BLaER1 (cell line): ENCODE measurements around the gene HBG2.
"Not testable (repeated sequence)": the region's sequence is repeated elsewhere in the genome, so short reads cannot be mapped to it uniquely, and the experiment has no call there.

Experiments used
- H3K27ac ChIP-seq: shearing (Covaris generic); formaldehyde crosslinking; 2 replicates; pipeline ENCODE4 v1.8.1; 2022
- H3K27me3 ChIP-seq: shearing (Covaris generic); formaldehyde crosslinking; 2 replicates; pipeline ENCODE4 v1.8.1; 2022
- H3K36me3 ChIP-seq: shearing (Covaris generic); formaldehyde crosslinking; 2 replicates; pipeline ENCODE4 v1.8.1; 2022
- H3K4me1 ChIP-seq: shearing (Covaris generic); formaldehyde crosslinking; 2 replicates; pipeline ENCODE4 v1.8.1; 2022
- H3K4me2 ChIP-seq: shearing (Covaris generic); formaldehyde crosslinking; 2 replicates; pipeline ENCODE4 v1.8.1; 2022
- H3K4me3 ChIP-seq: shearing (Covaris generic); formaldehyde crosslinking; 2 replicates; pipeline ENCODE4 v1.8.1; 2022
- H3K9ac ChIP-seq: shearing (Covaris generic); formaldehyde crosslinking; 2 replicates; pipeline ENCODE4 v1.8.1; 2022
- H3K9me3 ChIP-seq: shearing (Covaris generic); formaldehyde crosslinking; 2 replicates; pipeline ENCODE4 v1.8.1; 2022
- H4K20me1 ChIP-seq: shearing (Covaris generic); formaldehyde crosslinking; 2 replicates; pipeline ENCODE4 v1.8.1; 2022
- Cebpa-rat ChIP-seq: shearing (Covaris generic); IDR thresholded peaks from 2 replicates; pipeline ENCODE4 v1.8.1; 2022

HBG2 gene

DNA sequence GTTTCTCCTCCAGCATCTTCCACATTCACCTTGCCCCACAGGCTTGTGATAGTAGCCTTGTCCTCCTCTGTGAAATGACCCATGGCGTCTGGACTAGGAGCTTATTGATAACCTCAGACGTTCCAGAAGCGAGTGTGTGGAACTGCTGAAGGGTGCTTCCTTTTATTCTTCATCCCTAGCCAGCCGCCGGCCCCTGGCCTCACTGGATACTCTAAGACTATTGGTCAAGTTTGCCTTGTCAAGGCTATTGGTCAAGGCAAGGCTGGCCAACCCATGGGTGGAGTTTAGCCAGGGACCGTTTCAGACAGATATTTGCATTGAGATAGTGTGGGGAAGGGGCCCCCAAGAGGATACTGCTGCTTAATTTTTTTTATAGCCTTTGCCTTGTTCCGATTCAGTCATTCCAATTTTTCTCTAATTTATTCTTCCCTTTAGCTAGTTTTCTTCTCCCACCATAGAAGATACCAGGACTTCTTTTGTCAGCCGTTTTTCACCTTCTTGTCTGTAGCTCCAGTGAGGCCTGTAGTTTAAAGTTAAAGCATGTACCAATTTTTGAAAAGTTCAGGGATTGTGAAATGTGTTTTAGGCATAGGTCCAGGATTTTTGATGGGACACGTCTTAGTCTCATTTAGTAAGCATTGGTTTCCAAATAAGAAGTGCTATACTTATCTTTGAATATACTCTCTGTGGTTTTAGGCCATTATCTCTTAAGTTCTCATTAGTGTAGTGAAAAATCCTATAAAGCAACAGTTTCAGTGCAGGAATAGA, at the start of gene HBG2:
Gene HBG2 (minus strand): TSS at position 136 of the 768 bp plus-strand sequence. CDS start 53 bp downstream, at position 83.
- not testable (repeated sequence) for H3K9ac ChIP-seq, H3K27me3 ChIP-seq, H3K9me3 ChIP-seq, H3K4me1 ChIP-seq, H3K27ac ChIP-seq, H4K20me1 ChIP-seq, H3K4me2 ChIP-seq, H3K36me3 ChIP-seq, H3K4me3 ChIP-seq

DNA sequence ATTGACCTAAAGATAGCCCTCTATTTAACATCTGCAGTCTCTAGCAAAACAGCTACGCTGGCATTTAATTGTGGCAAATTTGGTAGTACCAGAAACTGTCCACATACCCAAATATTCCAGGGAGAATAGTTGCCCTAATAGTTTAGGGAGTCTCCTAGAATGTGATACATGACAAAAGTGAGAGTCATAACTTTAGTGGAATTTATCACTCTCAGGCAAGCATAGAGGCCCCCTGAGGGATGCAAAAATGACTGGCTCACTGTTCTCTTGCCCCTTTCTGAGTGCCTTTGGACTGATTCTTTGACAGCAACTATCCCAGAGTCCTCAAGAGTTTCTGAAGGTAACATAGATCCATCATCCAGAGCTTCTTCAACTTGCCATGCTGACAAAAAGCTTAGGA, 49.5 kb upstream of the HBG2 start:
- Histone ChIP-seq H3K27ac (no peak overlapping the region), H3K4me1 (no peaks in the 10 kb centered on the region), H3K27me3 (no peaks in the 10 kb centered on the region), H3K9ac (no peak overlapping the region), H3K9me3 (no peaks in the 10 kb centered on the region), H3K36me3 (no peaks in the 10 kb centered on the region), H3K4me3 (no peak overlapping the region), H4K20me1 (no peaks in the 10 kb centered on the region), H3K4me2 (no peak overlapping the region)
- TF ChIP-seq Cebpa-rat, result no peak

DNA sequence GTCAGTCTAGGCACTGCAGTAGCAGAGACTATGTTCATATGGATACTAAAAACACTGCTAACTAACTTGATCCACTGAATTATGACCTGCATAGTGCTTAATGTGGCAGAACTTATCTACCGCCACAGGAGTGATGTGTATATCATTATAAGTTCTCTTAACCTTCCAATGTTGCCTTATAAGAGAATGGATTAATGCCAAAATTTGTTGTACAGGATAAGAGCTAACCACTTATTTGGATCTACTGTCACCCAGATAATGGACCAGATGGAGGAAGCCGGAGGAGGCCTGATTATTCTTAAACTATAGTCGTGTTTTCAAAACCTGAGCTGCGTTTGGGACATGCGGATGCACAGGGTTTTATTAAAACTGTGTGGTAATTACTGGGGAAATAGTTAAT, 49.0 kb upstream of the HBG2 start:
- no peak for TF ChIP-seq Cebpa-rat
- no peak overlapping the region for H3K4me3 ChIP-seq
- H4K20me1 ChIP-seq, result no peaks in the 10 kb centered on the region
- H3K27ac ChIP-seq, result no peak overlapping the region
- no peaks in the 10 kb centered on the region for H3K27me3 ChIP-seq
- H3K9ac ChIP-seq, result no peak overlapping the region
- no peak overlapping the region for H3K4me2 ChIP-seq
- H3K4me1 ChIP-seq, result no peaks in the 10 kb centered on the region
- H3K9me3 ChIP-seq, result no peaks in the 10 kb centered on the region
- H3K36me3 ChIP-seq, result no peaks in the 10 kb centered on the region

DNA sequence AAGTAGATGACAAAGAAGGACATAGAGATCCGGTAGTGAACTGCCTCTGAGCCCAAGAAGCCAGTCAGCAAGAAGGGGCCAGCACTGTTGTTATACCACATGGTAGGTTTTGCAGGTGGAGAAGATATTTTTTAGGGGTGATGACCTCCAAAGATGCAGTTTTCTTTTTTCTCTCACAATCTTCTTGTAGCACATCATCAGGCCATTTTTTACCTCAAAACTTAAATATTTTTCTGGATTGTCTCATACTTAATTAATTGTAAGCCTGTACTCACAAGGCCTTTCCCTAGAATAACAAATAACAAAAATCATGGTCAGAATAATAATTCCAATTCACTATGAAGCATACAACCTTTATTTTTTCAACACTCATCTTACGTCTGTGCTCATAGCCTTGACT, 47.3 kb upstream of the HBG2 start, which contains the start of gene OR51B4:
Gene OR51B4 (minus strand): TSS at position 101 of the 400 bp plus-strand sequence. CDS start 0 bp downstream, at position 101.
- Histone ChIP-seq H3K4me3 (no peak within 1 kb of the TSS), H3K4me2 (no peak within 1 kb of the TSS), H3K27ac (no peak within 1 kb of the TSS), H3K4me1 (no peaks in the 10 kb centered on the region), H3K36me3 (no peaks in the 10 kb centered on the region), H3K9ac (no peak within 1 kb of the TSS), H4K20me1 (no peaks in the 10 kb centered on the region), H3K9me3 (no peaks in the 10 kb centered on the region), H3K27me3 (no peaks in the 10 kb centered on the region)
- no peak for TF ChIP-seq Cebpa-rat

DNA sequence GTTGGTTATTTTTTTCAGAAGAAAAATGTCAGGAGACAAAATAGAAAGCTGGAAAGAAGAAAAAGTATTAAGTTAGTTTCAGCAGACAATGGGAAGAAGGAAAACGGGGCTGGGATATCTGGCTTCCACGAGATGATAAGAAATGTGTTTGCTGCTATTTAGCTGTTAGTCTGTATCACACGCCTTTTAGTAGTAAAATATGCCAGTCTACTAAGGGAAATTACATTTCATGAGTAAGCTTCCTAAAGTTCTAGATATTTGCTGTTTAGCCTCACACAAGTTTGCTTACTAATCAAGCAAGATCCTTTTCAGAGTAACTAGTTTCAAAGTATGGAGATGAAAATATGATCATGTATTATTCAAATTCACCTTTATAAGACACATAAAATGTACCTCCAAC, 45.7 kb upstream of the HBG2 start:
- Histone ChIP-seq H3K27me3 (no peaks in the 10 kb centered on the region), H3K9me3 (no peaks in the 10 kb centered on the region), H3K4me1 (no peaks in the 10 kb centered on the region), H3K9ac (no peak overlapping the region), H3K4me2 (no peak overlapping the region), H4K20me1 (no peaks in the 10 kb centered on the region), H3K36me3 (no peaks in the 10 kb centered on the region), H3K27ac (no peak overlapping the region), H3K4me3 (no peak overlapping the region)
- TF ChIP-seq Cebpa-rat, result no peak

DNA sequence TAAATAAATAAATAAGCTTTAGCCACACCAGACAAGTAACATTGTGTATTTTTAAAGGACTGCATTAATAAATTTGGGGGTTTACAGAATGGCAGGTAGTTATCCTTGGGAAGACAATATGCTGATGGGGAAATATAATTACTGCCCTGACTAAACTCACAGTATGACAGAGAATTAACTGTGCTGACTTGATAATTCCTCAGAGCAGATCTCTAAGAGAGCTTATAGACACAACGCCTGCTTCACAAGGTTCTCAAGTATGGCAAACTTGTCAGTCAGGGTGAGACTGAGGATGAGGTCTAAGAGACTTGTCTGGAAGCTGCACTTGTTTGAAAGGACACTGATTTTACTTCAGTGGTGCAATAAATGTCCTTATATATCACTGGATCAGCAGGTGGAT, 43.9 kb upstream of the HBG2 start:
- Histone ChIP-seq H3K27ac (no peak overlapping the region), H3K9ac (no peak overlapping the region), H3K27me3 (no peaks in the 10 kb centered on the region), H3K4me2 (no peak overlapping the region), H3K36me3 (no peaks in the 10 kb centered on the region), H3K4me1 (no peaks in the 10 kb centered on the region), H3K4me3 (no peak overlapping the region), H4K20me1 (no peaks in the 10 kb centered on the region), H3K9me3 (peaks cover 7% of the 10 kb centered on the region; the same call in 1 of the 2 replicates)
- TF ChIP-seq Cebpa-rat, result no peak

DNA sequence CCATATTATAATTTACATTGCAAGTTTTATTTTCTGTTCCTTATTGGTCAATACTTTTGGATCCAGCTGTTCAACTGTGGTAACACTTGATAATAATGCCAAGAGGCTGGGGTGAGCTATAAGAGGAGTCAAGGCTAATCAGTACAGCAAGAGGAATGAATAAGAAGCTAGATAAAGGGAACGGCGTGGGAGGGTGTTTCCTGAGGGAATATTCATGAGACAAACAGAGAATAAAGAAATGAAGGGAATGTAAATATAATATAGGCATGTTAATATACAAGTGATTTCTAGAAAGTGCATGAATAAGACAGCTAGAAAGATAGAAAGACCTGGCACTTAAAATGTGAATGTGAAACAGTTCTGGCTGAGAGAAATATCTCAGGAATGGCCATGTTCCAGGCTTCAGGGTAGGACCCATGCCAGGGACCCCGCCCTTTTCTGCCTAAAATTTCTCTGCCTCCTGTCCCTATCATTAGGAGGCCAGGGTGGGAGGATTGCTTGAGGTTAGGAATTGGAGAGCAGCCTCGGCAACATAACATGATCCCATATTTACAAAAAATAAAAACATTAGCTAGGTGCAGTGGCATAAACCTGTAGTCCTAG, 43.2 kb upstream of the HBG2 start:
- no peak overlapping the region for H3K27ac ChIP-seq
- H3K9me3 ChIP-seq, result peaks cover 7% of the 10 kb centered on the region; the same call in 1 of the 2 replicates
- H3K36me3 ChIP-seq, result no peaks in the 10 kb centered on the region
- no peaks in the 10 kb centered on the region for H3K4me1 ChIP-seq
- H3K9ac ChIP-seq, result no peak overlapping the region
- H3K4me3 ChIP-seq, result no peak overlapping the region
- no peaks in the 10 kb centered on the region for H4K20me1 ChIP-seq
- TF ChIP-seq Cebpa-rat, result no peak
- H3K27me3 ChIP-seq, result no peaks in the 10 kb centered on the region
- no peak overlapping the region for H3K4me2 ChIP-seq

DNA sequence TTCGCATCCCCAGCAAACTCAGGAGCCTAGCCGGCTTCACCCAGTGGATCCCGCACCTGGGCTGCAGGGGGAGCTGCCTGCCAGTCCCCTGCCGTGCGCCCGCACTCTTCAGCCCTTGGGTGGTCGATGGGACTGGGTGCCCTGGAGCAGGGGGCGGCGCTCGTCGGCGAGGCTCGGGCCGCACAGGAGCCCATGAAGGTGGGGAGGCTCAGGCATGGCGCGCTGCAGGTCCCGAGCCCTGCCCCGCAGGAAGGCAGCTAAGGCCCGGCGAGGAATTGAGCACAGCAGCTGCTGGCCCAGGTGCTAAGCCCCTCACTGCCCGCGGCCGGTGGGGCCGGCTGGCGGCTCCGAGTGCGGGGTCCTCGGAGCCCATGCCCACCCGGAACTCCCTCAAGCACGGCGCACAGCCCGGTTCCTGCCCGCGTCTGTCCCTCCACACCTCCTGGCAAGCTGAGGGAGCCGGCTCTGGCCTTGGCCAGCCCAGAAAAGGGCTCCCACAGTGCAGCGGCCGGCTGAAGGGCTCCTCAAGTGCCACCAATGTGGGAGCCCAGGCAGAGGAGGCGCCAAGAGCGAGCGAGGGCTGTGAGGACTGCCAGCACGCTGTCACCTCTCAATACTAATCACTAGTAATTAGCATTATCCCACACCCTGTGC, 39.9 kb upstream of the HBG2 start:
- H3K27me3 ChIP-seq, H3K4me1 ChIP-seq, H3K36me3 ChIP-seq, H3K4me3 ChIP-seq, H3K4me2 ChIP-seq, H3K27ac ChIP-seq, H3K9ac ChIP-seq, H4K20me1 ChIP-seq, H3K9me3 ChIP-seq: not testable (repeated sequence)

DNA sequence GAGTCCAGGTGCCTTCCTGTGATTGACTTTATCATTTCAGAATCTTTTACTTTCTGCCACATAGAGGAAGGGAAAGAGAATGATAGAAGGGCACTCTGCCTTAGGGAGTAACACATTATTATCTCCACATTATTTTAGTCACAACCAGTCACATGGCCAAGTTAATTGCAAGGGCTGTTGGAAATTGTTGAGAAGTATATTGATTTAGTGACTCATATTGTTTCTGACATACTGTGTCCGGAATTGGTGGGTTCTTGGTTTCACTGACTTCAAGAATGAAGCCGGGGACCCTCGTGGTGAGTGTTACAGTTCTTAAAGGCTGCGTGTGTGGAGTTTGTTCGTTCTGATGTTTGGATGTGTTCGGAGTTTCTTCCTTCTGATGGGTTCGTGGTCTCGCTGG, 38.4 kb upstream of the HBG2 start:
- H3K9ac ChIP-seq, result no peak overlapping the region
- no peaks in the 10 kb centered on the region for H3K27me3 ChIP-seq
- no peak for TF ChIP-seq Cebpa-rat
- H3K4me1 ChIP-seq, result no peaks in the 10 kb centered on the region
- H4K20me1 ChIP-seq, result no peaks in the 10 kb centered on the region
- no peak overlapping the region for H3K4me3 ChIP-seq
- no peaks in the 10 kb centered on the region for H3K36me3 ChIP-seq
- H3K27ac ChIP-seq, result no peak overlapping the region
- peaks cover 7% of the 10 kb centered on the region; the same call in 1 of the 2 replicates for H3K9me3 ChIP-seq
- no peak overlapping the region for H3K4me2 ChIP-seq

DNA sequence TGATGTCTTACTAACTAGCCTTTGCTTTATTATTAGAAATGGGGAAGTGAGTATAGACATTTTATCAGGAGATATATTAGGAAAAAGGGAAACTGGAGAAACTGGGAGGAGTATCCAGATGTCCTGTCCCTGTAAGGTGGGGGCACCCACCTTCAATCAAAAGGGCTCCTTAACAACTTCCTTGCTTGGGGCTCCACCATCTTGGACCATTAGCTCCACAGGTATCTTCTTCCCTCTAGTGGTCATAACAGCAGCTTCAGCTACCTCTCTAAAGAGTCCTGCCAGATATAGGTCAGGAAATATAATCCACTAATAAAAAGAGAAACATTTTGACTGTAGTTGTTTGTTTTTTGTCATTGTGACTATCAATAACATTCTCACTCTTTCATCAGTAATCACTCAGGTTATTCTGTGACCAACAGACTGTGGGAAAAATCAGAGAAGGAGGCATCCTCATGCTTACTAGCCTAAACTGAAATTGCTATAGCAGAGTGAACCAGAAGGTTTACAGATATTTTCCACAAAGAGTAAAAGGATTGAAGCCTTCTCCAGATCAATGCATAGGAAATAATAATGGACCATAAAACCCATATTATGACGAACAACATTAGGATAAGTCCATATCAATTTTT, 36.7 kb upstream of the HBG2 start:
- Histone ChIP-seq H3K9ac (no peak overlapping the region), H3K4me2 (no peak overlapping the region), H3K27ac (no peak overlapping the region), H3K9me3 (peaks cover 7% of the 10 kb centered on the region; the same call in 1 of the 2 replicates), H3K4me1 (no peaks in the 10 kb centered on the region), H3K27me3 (no peaks in the 10 kb centered on the region), H4K20me1 (no peaks in the 10 kb centered on the region), H3K36me3 (no peaks in the 10 kb centered on the region), H3K4me3 (no peak overlapping the region)
- TF ChIP-seq Cebpa-rat, result no peak
